Lower lobe of right lung (tissue), 2 donors: ENCODE measurements around the gene SGCA. TPM values are rescaled to one million over a fixed set of nuclear protein-coding genes. Genes with fewer than 3 reads are reported as not detected.

ENCODE experiments used
- ATAC-seq, 2 donors: fragments of 200-7000 bp; cut with Tn5 transposase; one replicate each; pipeline ENCODE4 v1.9.1; 2020 to 2022; ENCODE audit warnings: mild to moderate bottlenecking in 2 of 2, moderate library complexity in 2 of 2
- DNase-seq: peaks from one replicate; pipeline ENCODE4 v3.0.0-alpha.2; 2020
- H3K27ac ChIP-seq: fragments of 200-600 bp; one replicate; pipeline ENCODE4 v1.8.0; 2022
- H3K27me3 ChIP-seq: fragments of 200-600 bp; one replicate; pipeline ENCODE4 v1.8.0; 2022; ENCODE audit warnings: low read depth
- H3K36me3 ChIP-seq: fragments of 200-600 bp; one replicate; pipeline ENCODE4 v1.8.0; 2022; ENCODE audit warnings: mild to moderate bottlenecking
- H3K4me1 ChIP-seq: fragments of 200-600 bp; one replicate; pipeline ENCODE4 v1.8.0; 2022
- H3K4me3 ChIP-seq: fragments of 200-600 bp; one replicate; pipeline ENCODE4 v1.8.0; 2022; ENCODE audit warnings: mild to moderate bottlenecking
- H3K9me3 ChIP-seq: fragments of 200-600 bp; one replicate; pipeline ENCODE4 v1.8.0; 2022
- CTCF ChIP-seq: fragments of 200-600 bp; IDR thresholded peaks from one replicate; pipeline ENCODE4 v1.8.0; 2022; ENCODE audit warnings: antibody characterized with exemption, mild to moderate bottlenecking
- intact Hi-C: fragments of 100-400 bp; cut with DNase I; formaldehyde crosslinking; loops from one replicate; pipeline ENCODE4 v1.11.0; 2022
- total RNA-seq: library from RNA; stranded (reverse); fragmentation: NEBNext Ultra II Directional; extraction: Animal tissue kit (Norgen Biotek cat#: 25700); gene quantifications from one replicate; pipeline ENCODE4 v1.2.1, GENCODE V29; 2021
- donor health status: DM: no; HTN: yes; CAD: no; lungs with severe emphysema.

The SGCA gene
- total RNA-seq, 1 donor from 2014 or later = 9.1 TPM

- Histone ChIP-seq H3K27ac (no peak overlapping the region), H3K36me3 (no peaks in the 10 kb centered on the region), H3K9me3 (no peaks in the 10 kb centered on the region), H3K4me3 (no peak overlapping the region), H3K4me1 (peaks cover 8% of the 10 kb centered on the region), H3K27me3 (peaks cover 36% of the 10 kb centered on the region)
- DNase-seq = no peak
- ATAC-seq = no peak
- TF ChIP-seq CTCF = no peak
- intact Hi-C loops = no loop called here
These were observed 45.1 kb upstream of the SGCA start for GRCh38 chr17:50120475-50121253.

- intact Hi-C loops = no loop called here
- no peak overlapping the region for H3K27ac ChIP-seq
- no peaks in the 10 kb centered on the region for H3K36me3 ChIP-seq
- H3K27me3 ChIP-seq = peaks cover 19% of the 10 kb centered on the region
- no peak overlapping the region for H3K4me3 ChIP-seq
- DNase-seq (no peak), ATAC-seq (no peak)
- H3K9me3 ChIP-seq = no peaks in the 10 kb centered on the region
- peaks cover 8% of the 10 kb centered on the region for H3K4me1 ChIP-seq
- TF ChIP-seq CTCF = no peak
These were observed 42.9 kb upstream of the SGCA start for GRCh38 chr17:50122945-50123344.

- Histone ChIP-seq H3K9me3 (no peaks in the 10 kb centered on the region), H3K27ac (peak overlapping the region; percentile 63), H3K27me3 (peaks cover 16% of the 10 kb centered on the region), H3K4me3 (no peak overlapping the region), H3K36me3 (no peaks in the 10 kb centered on the region), H3K4me1 (peaks cover 13% of the 10 kb centered on the region)
- TF ChIP-seq CTCF = no peak
- DNase-seq = no peak
- intact Hi-C loops = no loop called here
- no peak for ATAC-seq
These were observed 42.0 kb upstream of the SGCA start for GRCh38 chr17:50123649-50124349.

GRCh38 chr17:50125420-50125997, 40.3 kb upstream of the SGCA start:
- intact Hi-C loops = no loop called here
- Histone ChIP-seq H3K36me3 (no peaks in the 10 kb centered on the region), H3K4me1 (peaks cover 27% of the 10 kb centered on the region), H3K27me3 (peaks cover 19% of the 10 kb centered on the region), H3K9me3 (no peaks in the 10 kb centered on the region), H3K27ac (no peak overlapping the region), H3K4me3 (no peak overlapping the region)
- no peak for DNase-seq
- no peak for TF ChIP-seq CTCF
- ATAC-seq = no peak

GRCh38 chr17:50127697-50128361, 38.0 kb upstream of the SGCA start:
- no peak for TF ChIP-seq CTCF
- intact Hi-C loops = no loop called here
- Histone ChIP-seq H3K4me3 (no peak overlapping the region), H3K36me3 (no peaks in the 10 kb centered on the region), H3K9me3 (no peaks in the 10 kb centered on the region), H3K27me3 (peaks cover 21% of the 10 kb centered on the region), H3K27ac (no peak overlapping the region), H3K4me1 (peaks cover 33% of the 10 kb centered on the region)
- ATAC-seq (no peak), DNase-seq (no peak)
